Measurements from ENCODE around the gene CLDN4. TPM values are rescaled to one million over a fixed set of nuclear protein-coding genes. Genes with fewer than 3 reads are reported as not detected.

The CLDN4 gene
- total and polyA plus RNA-seq, 2 donors (not counting 3 experiments of a cell fraction or from before 2014, with no cell fraction given) = 0.13 to 0.15 TPM

- Histone ChIP-seq H3K9me1 (replicated peaks; ENCODE audit: control insufficient read depth, extremely low read depth, insufficient read depth, low read length) (no peaks in the 10 kb centered on the region), H3K27ac (ENCODE audit: insufficient read depth, low read depth, low read length) (peak overlapping the region; percentile 93), H3K4me1 (ENCODE audit: control insufficient read depth, extremely low read depth, insufficient read depth, low read length) (peaks cover 16% of the 10 kb centered on the region), H3K27me3 (ENCODE audit: control insufficient read depth in 2 of 2, insufficient read depth in 2 of 2, low read length in 2 of 2) (no peaks in the 10 kb centered on the region), H3K9me3 (replicated peaks; ENCODE audit: control insufficient read depth, insufficient read depth, low read length) (no peaks in the 10 kb centered on the region), H3K9ac (replicated peaks; ENCODE audit: extremely low read depth, insufficient read depth, low read length) (peak overlapping the region; percentile 74), H4K20me1 (replicated peaks; ENCODE audit: control insufficient read depth, extremely low read depth, insufficient read depth, low read length) (no peaks in the 10 kb centered on the region), H3K36me3 (ENCODE audit: control insufficient read depth in 2 of 2, extremely low read depth in 1 of 2, insufficient read depth in 2 of 2, low read length in 2 of 2) (no peaks in the 10 kb centered on the region), H3K4me2 (ENCODE audit: insufficient read depth, low read length) (peak overlapping the region; percentile 9), H2AFZ (ENCODE audit: low read depth, low read length) (no peak overlapping the region), H3K79me2 (ENCODE audit: control insufficient read depth, insufficient read depth, low read length) (no peaks in the 10 kb centered on the region), H3K4me3 (replicated peaks in 1 of 3; ENCODE audit: insufficient read depth in 1 of 3, low read depth in 1 of 3, low read length in 3 of 3) (no peak overlapping the region)
- ChIA-PET CTCF (interaction anchor here (1.0 to 2.8 kb wide), 8 partner anchors 10 to 184 kb away, joined by 3 to 18 read pairs (median 6); partner anchors contain the start of genes ABHD11, METTL27 and VPS37D), POLR2A (interaction anchor here (0.5 to 1.5 kb wide), 3 partner anchors 9 to 806 kb away, joined by 3 to 21 read pairs (median 5); partner anchors contain the start of genes GTF2I and METTL27)
- dilution Hi-C loops (cut with MboI; ENCODE audit: extremely low pct_ligation_motif_present, low sequenced_read_pairs) = no loop called here
- no TSS peak for BruUV-seq (replicated peaks)
- FAIRE-seq (peak; percentile 98), DNase-seq (ENCODE audit: low read depth, low spot score) (peak; percentile 97)
- TF ChIP-seq GATA2 (IDR thresholded peaks at IDR 0.05; ENCODE audit: insufficient read depth, insufficient read length, low read depth, low read length) (peak; percentile 95), CTCF (IDR thresholded peaks at IDR 0.05; ENCODE audit: extremely low read depth in 1 of 2, insufficient read depth in 1 of 2, low read depth in 1 of 2, low read length in 2 of 2) (no peak), MYC (IDR thresholded peaks at IDR 0.05; ENCODE audit: low read depth, low read length) (peak; percentile 82), POLR2AphosphoS5 (IDR thresholded peaks at IDR 0.05; ENCODE audit: insufficient read depth, low read depth, low read length) (peak; percentile 76), MAX (IDR thresholded peaks at IDR 0.05; ENCODE audit: insufficient read depth, insufficient read length) (peak; percentile 95), JUN (IDR thresholded peaks at IDR 0.05; ENCODE audit: borderline replicate concordance, insufficient read depth, insufficient read length, low read depth) (peak; percentile 98), POLR2A (IDR thresholded peaks at IDR 0.05; ENCODE audit: low read depth, low read length) (peak; percentile 39), EZH2 (IDR thresholded peaks at IDR 0.05; ENCODE audit: borderline replicate concordance, low read depth, low read length, severe bottlenecking) (no peak), FOS (IDR thresholded peaks at IDR 0.05; ENCODE audit: borderline replicate concordance, insufficient read depth, low read length) (peak; percentile 76)
- intact Hi-C loops (cut with micrococcal nuclease) = loop anchor here (1.0 kb wide), 5 partner anchors 9 to 133 kb away; partner anchors contain the start of genes ABHD11 and METTL27
Measured at GRCh38 chr7:73851410-73852338, 20.9 kb downstream of the CLDN4 start.
